GM23248 (cell line): Measurements from ENCODE around the gene ERP27.

Source experiments
- EZH2 ChIP-seq: fragments of 200-600 bp; sonication (generic); IDR thresholded peaks from 2 replicates; pipeline ENCODE4 v1.6.1; 2018; ENCODE audit warnings: antibody characterized with exemption, mild to moderate bottlenecking; ENCODE audit not compliant: insufficient read depth, poor library complexity, severe bottlenecking
- EZH2phosphoT487 ChIP-seq: fragments of 200-600 bp; sonication (generic); IDR thresholded peaks from 2 replicates; pipeline ENCODE4 v1.6.1; 2018; ENCODE audit warnings: antibody characterized with exemption, moderate library complexity, mild to moderate bottlenecking, low read depth; ENCODE audit not compliant: insufficient read depth

- TF ChIP-seq EZH2 (no peak), EZH2phosphoT487 (no peak)
These were observed 52.1 kb downstream of the ERP27 start for GRCh38 chr12:14886271-14886670.
